ENCODE data around the gene SNX20.

DNA sequence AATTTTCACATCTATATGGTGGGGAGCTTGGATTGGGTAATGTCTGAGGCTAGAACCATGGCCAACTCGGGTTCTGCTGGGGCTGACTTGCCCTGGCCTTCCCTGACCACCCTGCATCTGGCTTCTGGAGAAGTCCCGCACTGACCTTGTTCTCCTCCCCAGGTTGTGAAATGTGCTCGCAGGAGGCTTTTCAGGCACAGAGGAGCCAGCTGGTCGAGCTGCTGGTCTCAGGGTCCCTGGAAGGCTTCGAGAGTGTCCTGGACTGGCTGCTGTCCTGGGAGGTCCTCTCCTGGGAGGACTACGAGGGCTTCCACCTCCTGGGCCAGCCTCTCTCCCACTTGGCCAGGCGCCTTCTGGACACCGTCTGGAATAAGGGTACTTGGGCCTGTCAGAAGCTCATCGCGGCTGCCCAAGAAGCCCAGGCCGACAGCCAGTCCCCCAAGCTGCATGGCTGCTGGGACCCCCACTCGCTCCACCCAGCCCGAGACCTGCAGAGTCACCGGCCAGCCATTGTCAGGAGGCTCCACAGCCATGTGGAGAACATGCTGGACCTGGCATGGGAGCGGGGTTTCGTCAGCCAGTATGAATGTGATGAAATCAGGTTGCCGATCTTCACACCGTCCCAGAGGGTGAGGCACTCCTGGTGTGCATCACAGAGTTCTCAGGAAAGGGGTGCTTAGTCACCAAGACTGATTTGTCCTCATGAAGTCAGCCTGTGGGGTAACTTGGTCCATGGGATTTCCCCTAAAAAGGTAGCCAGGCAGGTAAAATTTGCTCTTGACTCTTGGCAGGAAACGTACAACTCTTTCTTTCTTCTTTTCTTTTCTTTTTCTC lies 18.4 kb upstream of the SNX20 start:
- TF ChIP-seq CREB1 (IDR thresholded peaks at IDR 0.05; ENCODE audit: low read depth) (no peak), YY1 (IDR thresholded peaks at IDR 0.05; ENCODE audit: low read depth) (no peak), TCF12 (IDR thresholded peaks at IDR 0.05; ENCODE audit: low read depth) (no peak), ZBTB7A (IDR thresholded peaks at IDR 0.05; ENCODE audit: low read depth) (no peak), RAD21 (IDR thresholded peaks at IDR 0.05; ENCODE audit: low read depth) (no peak), EGR1 (IDR thresholded peaks at IDR 0.05) (no peak), NFIC (IDR thresholded peaks at IDR 0.05) (no peak), EP300 (IDR thresholded peaks at IDR 0.05; ENCODE audit: borderline replicate concordance) (no peak), TEAD4 (IDR thresholded peaks at IDR 0.05) (no peak)
- TF ChIP-seq, protein P1, sequence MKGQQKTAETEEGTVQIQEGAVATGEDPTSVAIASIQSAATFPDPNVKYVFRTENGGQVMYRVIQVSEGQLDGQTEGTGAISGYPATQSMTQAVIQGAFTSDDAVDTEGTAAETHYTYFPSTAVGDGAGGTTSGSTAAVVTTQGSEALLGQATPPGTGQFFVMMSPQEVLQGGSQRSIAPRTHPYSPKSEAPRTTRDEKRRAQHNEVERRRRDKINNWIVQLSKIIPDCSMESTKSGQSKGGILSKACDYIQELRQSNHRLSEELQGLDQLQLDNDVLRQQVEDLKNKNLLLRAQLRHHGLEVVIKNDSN (IDR thresholded peaks at IDR 0.05), result no peak
- TF ChIP-seq, protein P2, sequence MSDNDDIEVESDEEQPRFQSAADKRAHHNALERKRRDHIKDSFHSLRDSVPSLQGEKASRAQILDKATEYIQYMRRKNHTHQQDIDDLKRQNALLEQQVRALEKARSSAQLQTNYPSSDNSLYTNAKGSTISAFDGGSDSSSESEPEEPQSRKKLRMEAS (IDR thresholded peaks at IDR 0.05), result no peak
